H9 (cell line): ENCODE results near the gene NAA60. TPM values are rescaled to one million over a fixed set of nuclear protein-coding genes. Genes with fewer than 3 reads are reported as not detected.
A peak's percentile ranks its signal among the peaks of the same experiment; 100 is the strongest.

Source experiments
- DNase-seq: peaks from one replicate; pipeline ENCODE4 v3.0.0-alpha.2; 2017
- H2AFZ ChIP-seq: one replicate; pipeline ENCODE4 v1.6.1; 2013; ENCODE audit warnings: mild to moderate bottlenecking, low read length, control low read depth, moderate library complexity
- H2AK5ac ChIP-seq: 2 replicates; pipeline ENCODE4 v1.6.1; 2013; ENCODE audit warnings: low read length, control low read depth, mixed read lengths; ENCODE audit not compliant: insufficient read length
- H2BK120ac ChIP-seq: one replicate; pipeline ENCODE4 v1.6.1; 2013; ENCODE audit warnings: low read depth, mild to moderate bottlenecking, low read length, control low read depth, inconsistent platforms; ENCODE audit not compliant: poor library complexity, severe bottlenecking
- H2BK12ac ChIP-seq: 2 replicates; pipeline ENCODE4 v1.6.1; 2013; ENCODE audit warnings: low read length, control low read depth, mixed read lengths, low read depth; ENCODE audit not compliant: insufficient read length
- H2BK15ac ChIP-seq: 2 replicates; pipeline ENCODE4 v1.6.1; 2013; ENCODE audit warnings: low read depth, low read length, control low read depth
- H2BK20ac ChIP-seq: one replicate; pipeline ENCODE4 v1.6.1; 2013; ENCODE audit warnings: low read depth, mild to moderate bottlenecking, low read length, control low read depth, inconsistent platforms; ENCODE audit not compliant: poor library complexity, severe bottlenecking
- H2BK5ac ChIP-seq: 2 replicates; pipeline ENCODE4 v1.6.1; 2013; ENCODE audit warnings: low read length, control low read depth, mixed read lengths; ENCODE audit not compliant: insufficient read length
- H3K14ac ChIP-seq: 2 replicates; pipeline ENCODE4 v1.6.1; 2013; ENCODE audit warnings: low read length, control low read depth; ENCODE audit not compliant: insufficient read depth
- H3K18ac ChIP-seq: 2 replicates; pipeline ENCODE4 v1.6.1; 2013; ENCODE audit warnings: low read depth, mild to moderate bottlenecking, mixed read lengths, low read length, control low read depth; ENCODE audit not compliant: insufficient read length
- H3K23ac ChIP-seq: 2 replicates; pipeline ENCODE4 v1.6.1; 2013; ENCODE audit warnings: low read length, control low read depth, mixed read lengths, low read depth; ENCODE audit not compliant: insufficient read length
- H3K23me2 ChIP-seq: 2 replicates; pipeline ENCODE4 v1.6.1; 2013; ENCODE audit warnings: low read depth, mild to moderate bottlenecking, mixed read lengths, low read length, control low read depth; ENCODE audit not compliant: insufficient read length, poor library complexity, severe bottlenecking
- H3K27ac ChIP-seq: 2 replicates; pipeline ENCODE4 v1.5.1; 2013; ENCODE audit warnings: low read length, control low read depth, mixed read lengths, low read depth; ENCODE audit not compliant: insufficient read length
- H3K27me3 ChIP-seq: 2 replicates; pipeline ENCODE4 v1.6.1; 2013; ENCODE audit warnings: low read length, control low read depth, inconsistent platforms; ENCODE audit not compliant: insufficient read depth
- H3K4ac ChIP-seq: 2 replicates; pipeline ENCODE4 v1.6.1; 2013; ENCODE audit warnings: low read depth, mild to moderate bottlenecking, control low read depth, inconsistent platforms, low read length, moderate library complexity
- H3K4me1 ChIP-seq: 2 replicates; pipeline ENCODE4 v1.6.1; 2013; ENCODE audit warnings: low read length, control low read depth, inconsistent platforms; ENCODE audit not compliant: insufficient read depth
- H3K4me2 ChIP-seq: 2 replicates; pipeline ENCODE4 v1.6.1; 2013; ENCODE audit warnings: low read length, control low read depth, mixed read lengths; ENCODE audit not compliant: insufficient read length, insufficient read depth
- H3K56ac ChIP-seq: 2 replicates; pipeline ENCODE4 v1.6.1; 2013; ENCODE audit warnings: low read depth, mild to moderate bottlenecking, mixed read lengths, low read length, control low read depth; ENCODE audit not compliant: insufficient read length
- H3K79me1 ChIP-seq: 2 replicates; pipeline ENCODE4 v1.6.1; 2013; ENCODE audit warnings: low read depth, mild to moderate bottlenecking, moderate library complexity, low read length, control low read depth, inconsistent platforms; ENCODE audit not compliant: insufficient read depth, poor library complexity, severe bottlenecking
- H3K79me2 ChIP-seq: 2 replicates; pipeline ENCODE4 v1.6.1; 2013; ENCODE audit warnings: low read length, control low read depth, inconsistent platforms; ENCODE audit not compliant: insufficient read depth
- H3K9ac ChIP-seq: 2 replicates; pipeline ENCODE4 v1.6.1; 2013; ENCODE audit warnings: low read length, control low read depth, mixed read lengths; ENCODE audit not compliant: insufficient read length; ENCODE audit errors: extremely low read depth
- H3K9me3 ChIP-seq: one replicate; pipeline ENCODE4 v1.6.1; 2013; ENCODE audit warnings: low read depth, low read length, inconsistent platforms; ENCODE audit not compliant: control insufficient read depth
- H3T11ph ChIP-seq: one replicate; pipeline ENCODE4 v1.6.1; 2013; ENCODE audit warnings: mild to moderate bottlenecking, low read length, control low read depth, inconsistent platforms
- H4K20me1 ChIP-seq: one replicate; pipeline ENCODE4 v1.6.1; 2013; ENCODE audit not compliant: control insufficient read depth, insufficient read length, insufficient read depth
- H4K5ac ChIP-seq: 2 replicates; pipeline ENCODE4 v1.6.1; 2013; ENCODE audit warnings: low read depth, mild to moderate bottlenecking, mixed read lengths, low read length, control low read depth; ENCODE audit not compliant: insufficient read length
- H4K8ac ChIP-seq: replicated peaks from 2 replicates; pipeline ENCODE4 v1.6.1; 2013; ENCODE audit warnings: low read length, control low read depth, mixed read lengths, low read depth; ENCODE audit not compliant: insufficient read length
- H4K91ac ChIP-seq: 2 replicates; pipeline ENCODE4 v1.6.1; 2013; ENCODE audit warnings: low read depth, mild to moderate bottlenecking, moderate library complexity, mixed read lengths, low read length, control low read depth; ENCODE audit not compliant: insufficient read length
- H3K27ac Mint-ChIP-seq, 3 experiments: 2 replicates in 2 of 3; 3 replicates in 1 of 3; pipeline ENCODE4 v1.8.0; 2020 to 2021; ENCODE audit warnings: mixed read lengths in 3 of 3, mild to moderate bottlenecking in 1 of 3, moderate library complexity in 1 of 3
- H3K27me3 Mint-ChIP-seq: 2 replicates; pipeline ENCODE4 v1.8.0; 2021; ENCODE audit warnings: low read depth, mild to moderate bottlenecking, moderate library complexity, mixed read lengths
- H3K36me3 Mint-ChIP-seq, 3 experiments: 2 replicates in 2 of 3; 3 replicates in 1 of 3; pipeline ENCODE4 v1.8.0; 2020 to 2021; ENCODE audit warnings: low read depth in 3 of 3, mixed read lengths in 3 of 3; ENCODE audit not compliant: insufficient read depth in 1 of 3
- H3K4me1 Mint-ChIP-seq, 2 experiments: 2 replicates each; pipeline ENCODE4 v1.8.0; 2020; ENCODE audit warnings: mixed read lengths in 2 of 2
- H3K4me3 Mint-ChIP-seq, 2 experiments: 2 replicates in 1 of 2; 3 replicates in 1 of 2; pipeline ENCODE4 v1.8.0; 2020 to 2021; ENCODE audit warnings: mild to moderate bottlenecking in 2 of 2, mixed read lengths in 2 of 2, moderate library complexity in 1 of 2
- H3K9me3 Mint-ChIP-seq, 2 experiments: 2 replicates in 1 of 2; 3 replicates in 1 of 2; pipeline ENCODE4 v1.8.0; 2020; ENCODE audit warnings: mild to moderate bottlenecking in 2 of 2, mixed read lengths in 2 of 2, moderate library complexity in 1 of 2
- CTCF ChIP-seq: fragments of 200-600 bp; sonication (generic); conservative IDR thresholded peaks from 3 replicates; pipeline ENCODE4 v1.8.0; 2021; ENCODE audit warnings: antibody characterized with exemption, mild to moderate bottlenecking
- WGBS: extraction: QIAGEN DNeasy Blood & Tissue Kit; methylation state at CpG from one replicate; pipeline ENCODE4 v1.1.7; 2013; ENCODE audit warnings: missing lambda C conversion rate, low lambda C conversion rate, mixed read lengths; ENCODE audit not compliant: insufficient read length; ENCODE audit errors: extremely low coverage; 5-methylcytosine and 5-hydroxymethylcytosine counted together
- total RNA-seq: library from RNA; stranded (reverse); gene quantifications from 2 replicates; pipeline ENCODE4 v1.2.1, GENCODE V29; 2021

Gene NAA60
- total RNA-seq, 1 experiment from 2014 or later, result 49.3 TPM

GRCh38 chr16:3509470-3509928, 66.0 kb downstream of the NAA60 start:
- no peak overlapping the region for H3K27ac ChIP-seq
- no peaks in the 10 kb centered on the region for H3K23me2 ChIP-seq
- H3K14ac ChIP-seq, result no peak overlapping the region; the same call in 1 of the 2 replicates
- no peak for TF ChIP-seq CTCF
- no peak overlapping the region for H3K4ac ChIP-seq
- H3K4me1 Mint-ChIP-seq, result peaks cover 0 to 4% of the 10 kb centered on the region in 2 experiments; a peak in 2 of 4 replicates
- H2BK5ac ChIP-seq, result no peak overlapping the region
- H3K27me3 Mint-ChIP-seq, result no peaks in the 10 kb centered on the region
- no peaks in the 10 kb centered on the region for H3K9me3 Mint-ChIP-seq
- WGBS, result no CpG with 5 or more reads among the region's 13 CpGs
- H4K91ac ChIP-seq, result no peak overlapping the region
- no peak overlapping the region for H3K56ac ChIP-seq
- H3T11ph ChIP-seq, result no peak overlapping the region
- H4K20me1 ChIP-seq, result no peaks in the 10 kb centered on the region
- no peak overlapping the region for H2BK12ac ChIP-seq
- no peak overlapping the region for H3K4me3 Mint-ChIP-seq
- no peak overlapping the region for H4K8ac ChIP-seq
- H2AFZ ChIP-seq, result no peak overlapping the region
- no peak overlapping the region for H2BK120ac ChIP-seq
- no peaks in the 10 kb centered on the region for H3K9me3 ChIP-seq
- H3K4me2 ChIP-seq, result no peak overlapping the region
- no peaks in the 10 kb centered on the region for H3K79me1 ChIP-seq
- no peak overlapping the region for H3K27ac Mint-ChIP-seq
- H2AK5ac ChIP-seq, result no peak overlapping the region
- H3K18ac ChIP-seq, result no peak overlapping the region
- H2BK15ac ChIP-seq, result no peak overlapping the region
- no peak overlapping the region for H4K5ac ChIP-seq
- no peak overlapping the region for H2BK20ac ChIP-seq
- DNase-seq, result peak; percentile 5
- no peaks in the 10 kb centered on the region for H3K79me2 ChIP-seq
- no peak overlapping the region for H3K23ac ChIP-seq
- H3K9ac ChIP-seq, result no peak overlapping the region
- H3K4me1 ChIP-seq, result no peaks in the 10 kb centered on the region
- H3K27me3 ChIP-seq, result no peaks in the 10 kb centered on the region
- peaks cover 25 to 69% (median 39%) of the 10 kb centered on the region in 3 experiments; a peak in 6 of 7 replicates for H3K36me3 Mint-ChIP-seq
